ENCODE results near the gene CIAO1. TPM values are rescaled to one million over a fixed set of nuclear protein-coding genes. Genes with fewer than 3 reads are reported as not detected.

The CIAO1 gene
- total and polyA plus RNA-seq, 2 experiments from 2014 or later, result 71.2 to 90.1 TPM

DNA sequence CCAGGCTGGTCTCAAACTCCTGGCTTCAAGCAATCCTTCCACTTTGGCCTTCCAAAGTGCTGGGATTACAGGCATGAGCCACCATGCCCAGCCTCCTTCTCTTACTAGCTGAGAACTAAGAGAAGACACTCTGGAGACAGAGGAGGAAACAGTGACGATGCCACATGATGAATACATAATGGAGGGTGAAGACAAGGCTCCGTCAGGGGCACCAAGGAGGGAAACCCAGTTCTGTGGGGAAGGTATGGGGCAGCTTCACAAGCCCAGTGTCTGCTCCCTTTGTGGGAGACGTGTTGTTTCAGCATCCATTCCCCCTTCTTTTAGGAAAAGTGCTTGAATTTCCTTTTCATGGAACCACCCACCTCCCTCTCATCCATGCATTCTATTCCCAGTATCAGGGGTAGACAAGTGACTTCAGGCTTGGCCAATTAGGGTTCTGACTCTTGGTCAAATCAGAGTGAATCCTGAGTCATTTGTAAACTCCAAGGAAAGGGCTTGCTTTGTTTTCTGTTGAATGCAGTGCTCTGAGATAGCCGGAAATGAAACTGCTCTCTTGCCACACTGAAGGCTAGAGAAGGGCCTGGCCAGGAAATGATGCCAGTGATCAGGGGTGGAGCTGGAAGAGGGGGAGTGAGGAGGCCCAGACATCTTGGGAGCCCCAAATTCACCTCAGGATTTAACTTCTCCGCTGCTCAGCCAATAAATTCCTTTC, 24.0 kb upstream of the CIAO1 start:
- H3K27ac ChIP-seq, result no peak overlapping the region
- no peaks in the 10 kb centered on the region for H3K27me3 ChIP-seq
- 92% methylated on average over 5 of the region's 5 CpGs for WGBS (ENCODE audit: low lambda C conversion rate, missing lambda C conversion rate)
- no peaks in the 10 kb centered on the region for H4K20me1 ChIP-seq (ENCODE audit: insufficient read depth, poor library complexity, severe bottlenecking)
- H3K4me3 ChIP-seq, result no peak overlapping the region
- TF ChIP-seq EZH2phosphoT487 (IDR thresholded peaks at IDR 0.05; ENCODE audit: low read depth, severe bottlenecking, unreplicated experiment) (no peak), EZH2 (IDR thresholded peaks at IDR 0.05; ENCODE audit: borderline replicate concordance) (no peak)
- TF ChIP-seq, protein P1, sequence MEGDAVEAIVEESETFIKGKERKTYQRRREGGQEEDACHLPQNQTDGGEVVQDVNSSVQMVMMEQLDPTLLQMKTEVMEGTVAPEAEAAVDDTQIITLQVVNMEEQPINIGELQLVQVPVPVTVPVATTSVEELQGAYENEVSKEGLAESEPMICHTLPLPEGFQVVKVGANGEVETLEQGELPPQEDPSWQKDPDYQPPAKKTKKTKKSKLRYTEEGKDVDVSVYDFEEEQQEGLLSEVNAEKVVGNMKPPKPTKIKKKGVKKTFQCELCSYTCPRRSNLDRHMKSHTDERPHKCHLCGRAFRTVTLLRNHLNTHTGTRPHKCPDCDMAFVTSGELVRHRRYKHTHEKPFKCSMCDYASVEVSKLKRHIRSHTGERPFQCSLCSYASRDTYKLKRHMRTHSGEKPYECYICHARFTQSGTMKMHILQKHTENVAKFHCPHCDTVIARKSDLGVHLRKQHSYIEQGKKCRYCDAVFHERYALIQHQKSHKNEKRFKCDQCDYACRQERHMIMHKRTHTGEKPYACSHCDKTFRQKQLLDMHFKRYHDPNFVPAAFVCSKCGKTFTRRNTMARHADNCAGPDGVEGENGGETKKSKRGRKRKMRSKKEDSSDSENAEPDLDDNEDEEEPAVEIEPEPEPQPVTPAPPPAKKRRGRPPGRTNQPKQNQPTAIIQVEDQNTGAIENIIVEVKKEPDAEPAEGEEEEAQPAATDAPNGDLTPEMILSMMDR (IDR thresholded peaks at IDR 0.05; ENCODE audit: poor library complexity), result no peak
- no peaks in the 10 kb centered on the region for H3K4me1 ChIP-seq (ENCODE audit: insufficient read depth)
- H3K36me3 ChIP-seq (replicated peaks; ENCODE audit: insufficient read depth, low read depth), result no peaks in the 10 kb centered on the region
- H3K9me2 ChIP-seq (replicated peaks; ENCODE audit: insufficient read depth), result no peaks in the 10 kb centered on the region
- H3K9me3 ChIP-seq (ENCODE audit: low read depth), result no peaks in the 10 kb centered on the region
- DNase-seq (ENCODE audit: low spot score), result no peak
- H2AFZ ChIP-seq, result no peak overlapping the region
- no peaks in the 10 kb centered on the region for H3K79me2 ChIP-seq
- H3K4me2 ChIP-seq, result no peak overlapping the region

DNA sequence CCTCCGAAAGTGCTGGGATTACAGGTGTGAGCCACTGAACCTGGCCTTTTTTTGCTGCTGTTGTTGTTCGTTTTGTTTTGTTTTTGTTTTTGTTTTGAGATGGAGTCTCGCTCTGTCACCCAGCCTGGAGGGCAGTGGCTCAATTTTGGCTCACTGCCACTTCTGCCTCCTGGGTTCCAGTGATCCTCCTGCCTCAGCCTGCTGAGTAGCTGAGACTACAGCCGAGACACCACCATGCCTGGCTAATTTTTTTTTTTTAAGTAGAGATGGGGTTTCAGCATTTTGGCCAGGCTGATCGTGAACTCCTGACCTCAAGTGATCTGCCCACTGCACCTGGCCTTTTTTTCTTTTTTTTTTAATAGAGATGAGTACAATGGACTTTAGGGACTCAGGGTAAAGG, 22.2 kb upstream of the CIAO1 start:
- TF ChIP-seq EZH2phosphoT487 (IDR thresholded peaks at IDR 0.05; ENCODE audit: low read depth, severe bottlenecking, unreplicated experiment) (no peak), EZH2 (IDR thresholded peaks at IDR 0.05; ENCODE audit: borderline replicate concordance) (no peak)
- TF ChIP-seq, protein P1 (IDR thresholded peaks at IDR 0.05; ENCODE audit: poor library complexity), result no peak
- no peaks in the 10 kb centered on the region for H3K9me3 ChIP-seq (ENCODE audit: low read depth)
- H4K20me1 ChIP-seq (ENCODE audit: insufficient read depth, poor library complexity, severe bottlenecking), result no peaks in the 10 kb centered on the region
- no peak overlapping the region for H3K4me2 ChIP-seq
- H3K4me1 ChIP-seq (ENCODE audit: insufficient read depth), result no peaks in the 10 kb centered on the region
- no peak overlapping the region for H2AFZ ChIP-seq
- no peak overlapping the region for H3K4me3 ChIP-seq
- no peaks in the 10 kb centered on the region for H3K36me3 ChIP-seq (replicated peaks; ENCODE audit: insufficient read depth, low read depth)
- no peaks in the 10 kb centered on the region for H3K9me2 ChIP-seq (replicated peaks; ENCODE audit: insufficient read depth)
- no peaks in the 10 kb centered on the region for H3K27me3 ChIP-seq
- 91% methylated on average over 5 of the region's 5 CpGs for WGBS (ENCODE audit: low lambda C conversion rate, missing lambda C conversion rate)
- no peaks in the 10 kb centered on the region for H3K79me2 ChIP-seq
- H3K27ac ChIP-seq, result no peak overlapping the region
- no peak for DNase-seq (ENCODE audit: low spot score)

DNA sequence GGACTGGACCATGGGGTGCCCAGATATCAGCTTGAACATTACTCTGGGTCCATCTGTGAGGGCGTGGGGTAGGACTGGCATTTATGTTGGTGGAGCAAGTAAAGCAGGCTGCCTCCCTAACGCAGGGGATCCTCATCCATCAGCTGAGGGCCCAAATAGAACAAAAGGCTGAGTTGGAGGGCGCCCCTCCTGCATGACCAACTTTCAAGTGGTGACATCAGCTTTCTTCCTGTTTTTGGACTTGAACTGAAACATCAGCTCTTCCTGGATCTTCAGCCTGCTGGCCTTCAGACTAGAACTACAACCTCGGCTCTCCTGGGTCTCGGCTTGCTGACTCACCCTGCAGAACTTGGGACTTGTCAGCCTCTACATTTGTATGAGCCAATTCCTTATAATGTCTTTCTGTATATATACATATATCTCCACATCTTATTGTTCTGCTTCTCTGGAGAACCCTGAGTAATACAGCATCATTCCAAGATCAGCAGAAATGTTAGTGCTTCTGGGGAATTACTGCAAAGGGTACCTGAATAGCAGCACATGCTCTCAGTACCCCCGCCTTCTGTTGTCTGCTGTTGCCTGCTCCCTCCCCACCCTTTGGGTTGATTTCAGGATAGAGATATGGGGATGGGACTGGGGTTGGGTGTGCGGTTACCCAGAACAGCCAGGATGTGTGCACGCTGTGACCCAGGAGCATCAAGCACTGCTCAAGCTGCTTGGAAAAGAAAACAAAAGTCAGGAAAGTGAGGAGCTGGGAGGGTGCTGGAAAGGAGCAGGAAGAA, 20.2 kb upstream of the CIAO1 start:
- Histone ChIP-seq H3K4me2 (no peak overlapping the region), H4K20me1 (ENCODE audit: insufficient read depth, poor library complexity, severe bottlenecking) (no peaks in the 10 kb centered on the region), H3K4me1 (ENCODE audit: insufficient read depth) (no peaks in the 10 kb centered on the region), H3K27ac (no peak overlapping the region), H2AFZ (no peak overlapping the region), H3K4me3 (no peak overlapping the region), H3K27me3 (no peaks in the 10 kb centered on the region), H3K79me2 (no peaks in the 10 kb centered on the region), H3K9me3 (ENCODE audit: low read depth) (no peaks in the 10 kb centered on the region), H3K9me2 (replicated peaks; ENCODE audit: insufficient read depth) (no peaks in the 10 kb centered on the region), H3K36me3 (replicated peaks; ENCODE audit: insufficient read depth, low read depth) (no peaks in the 10 kb centered on the region)
- 96% methylated on average over 8 of the region's 8 CpGs for WGBS (ENCODE audit: low lambda C conversion rate, missing lambda C conversion rate)
- TF ChIP-seq, protein P1 (IDR thresholded peaks at IDR 0.05; ENCODE audit: poor library complexity), result no peak
- DNase-seq (ENCODE audit: low spot score), result no peak
